Astrocyte (in vitro differentiated cells and primary cell): ENCODE data around the gene CDT1. TPM values are rescaled to one million over a fixed set of nuclear protein-coding genes. Genes with fewer than 3 reads are reported as not detected.

Source experiments
- DNase-seq: peaks from one replicate; pipeline ENCODE4 v3.0.0-alpha.2; 2010; ENCODE audit warnings: low read depth
- FAIRE-seq: peaks from 2 replicates; lab custom pipeline; 2011; peaks lifted over from hg19 to GRCh38; lab: Jason Lieb, UNC
- H2AFZ ChIP-seq: 2 replicates; pipeline ENCODE4 v1.6.0; 2012; ENCODE audit warnings: low read depth, low read length, inconsistent platforms
- H3K27ac ChIP-seq: 2 replicates; pipeline ENCODE4 v1.5.1; 2011; ENCODE audit warnings: low read depth, low read length, inconsistent platforms
- H3K27me3 ChIP-seq: 2 replicates; pipeline ENCODE4 v1.6.0; 2011; ENCODE audit warnings: low read length, inconsistent platforms; ENCODE audit not compliant: insufficient read depth
- H3K36me3 ChIP-seq: 2 replicates; pipeline ENCODE4 v1.5.1; 2011; ENCODE audit warnings: low read length, inconsistent platforms; ENCODE audit not compliant: insufficient read depth
- H3K4me1 ChIP-seq: 2 replicates; pipeline ENCODE4 v1.5.1; 2011; ENCODE audit warnings: low read length, inconsistent platforms; ENCODE audit not compliant: insufficient read depth
- H3K4me2 ChIP-seq: 2 replicates; pipeline ENCODE4 v1.6.0; 2012; ENCODE audit warnings: low read length, inconsistent platforms
- H3K4me3 ChIP-seq: 2 replicates; pipeline ENCODE4 v1.5.1; 2011; ENCODE audit warnings: low read depth, mild to moderate bottlenecking, low read length, inconsistent platforms; ENCODE audit not compliant: insufficient read depth
- H3K79me2 ChIP-seq: 2 replicates; pipeline ENCODE4 v1.6.0; 2012; ENCODE audit warnings: mild to moderate bottlenecking, low read length, inconsistent platforms; ENCODE audit not compliant: insufficient read depth
- H3K9ac ChIP-seq: 2 replicates; pipeline ENCODE4 v1.6.0; 2012; ENCODE audit warnings: mild to moderate bottlenecking, low read length, inconsistent platforms
- H3K9me3 ChIP-seq: 2 replicates; pipeline ENCODE4 v1.5.1; 2012; ENCODE audit warnings: low read depth, mild to moderate bottlenecking, low read length, inconsistent platforms; ENCODE audit not compliant: insufficient read depth
- H4K20me1 ChIP-seq: 2 replicates; pipeline ENCODE4 v1.6.0; 2012; ENCODE audit warnings: low read length, inconsistent platforms; ENCODE audit not compliant: insufficient read depth
- H3K27ac Mint-ChIP-seq: one replicate; pipeline ENCODE4 v1.8.0; 2021; ENCODE audit warnings: mild to moderate bottlenecking, mixed read lengths; ENCODE audit not compliant: unreplicated experiment
- H3K27me3 Mint-ChIP-seq: one replicate; pipeline ENCODE4 v1.8.0; 2021; ENCODE audit warnings: low read depth, mixed read lengths; ENCODE audit not compliant: unreplicated experiment
- H3K36me3 Mint-ChIP-seq: one replicate; pipeline ENCODE4 v1.8.0; 2021; ENCODE audit warnings: low read depth, mixed read lengths; ENCODE audit not compliant: unreplicated experiment
- H3K4me1 Mint-ChIP-seq: one replicate; pipeline ENCODE4 v1.8.0; 2021; ENCODE audit warnings: low read depth, mixed read lengths; ENCODE audit not compliant: unreplicated experiment
- H3K4me3 Mint-ChIP-seq: one replicate; pipeline ENCODE4 v1.8.0; 2021; ENCODE audit warnings: mild to moderate bottlenecking, moderate library complexity, mixed read lengths; ENCODE audit not compliant: unreplicated experiment
- H3K9me3 Mint-ChIP-seq: one replicate; pipeline ENCODE4 v1.8.0; 2021; ENCODE audit warnings: mild to moderate bottlenecking, mixed read lengths; ENCODE audit not compliant: unreplicated experiment
- EZH2 ChIP-seq: IDR thresholded peaks from 2 replicates; pipeline ENCODE4 v1.6.1; 2012; ENCODE audit warnings: mild to moderate bottlenecking, low read length, inconsistent platforms; ENCODE audit not compliant: insufficient read depth
- total RNA-seq: library from RNA; stranded (reverse); gene quantifications from 2 replicates; pipeline ENCODE4 v1.2.1, GENCODE V29; 2021
- TF ChIP-seq, protein P1 (sequence below): IDR thresholded peaks from 2 replicates; pipeline ENCODE4 v1.5.1; 2011; ENCODE audit warnings: low read depth, mild to moderate bottlenecking, inconsistent platforms, low read length, moderate library complexity; ENCODE audit not compliant: insufficient read depth

The CDT1 gene
- total RNA-seq, 1 donor from 2014 or later, result 4.7 TPM

DNA sequence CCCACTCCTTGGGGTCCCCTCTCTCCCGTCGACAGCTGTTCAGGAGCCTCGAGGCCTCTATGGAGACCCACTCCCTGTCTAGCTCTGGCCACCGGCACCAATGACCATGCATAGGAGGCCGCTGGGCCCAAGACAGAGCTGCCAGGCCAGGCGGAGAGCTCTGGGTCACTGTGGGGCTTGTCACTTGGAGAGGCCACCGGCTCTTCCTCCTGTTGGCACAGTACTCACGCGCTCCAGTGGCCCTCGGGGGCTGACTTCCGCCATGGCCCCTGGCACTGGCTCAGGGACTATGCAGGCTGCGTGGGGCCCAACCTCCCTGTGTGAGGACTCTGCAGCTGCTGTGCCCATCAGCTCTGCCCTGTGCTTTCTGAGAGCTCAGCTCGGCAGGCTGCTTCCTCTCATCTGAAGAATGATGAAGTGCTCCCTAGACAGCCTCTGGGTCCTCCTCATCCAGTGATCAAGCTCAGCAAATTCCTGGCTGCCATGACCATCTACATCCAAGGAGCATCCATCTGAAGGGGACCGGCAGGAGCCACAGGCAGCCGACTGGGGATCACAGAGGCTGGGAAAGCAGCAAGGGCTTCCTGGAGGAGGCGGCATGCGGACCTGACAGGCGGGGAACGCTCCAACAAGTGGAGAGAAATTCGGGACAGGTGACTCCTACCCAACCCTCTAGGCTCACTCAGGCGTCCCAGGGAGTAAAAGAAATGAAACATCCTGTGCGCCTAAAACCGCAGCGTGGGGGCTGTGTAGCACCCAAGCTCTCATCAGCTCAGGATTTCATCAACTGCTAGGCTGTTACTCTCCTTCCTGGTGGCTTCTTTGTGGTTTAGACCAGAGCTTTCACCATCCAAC is 36.4 kb downstream of the CDT1 start:
- H3K4me1 ChIP-seq, result no peaks in the 10 kb centered on the region

DNA sequence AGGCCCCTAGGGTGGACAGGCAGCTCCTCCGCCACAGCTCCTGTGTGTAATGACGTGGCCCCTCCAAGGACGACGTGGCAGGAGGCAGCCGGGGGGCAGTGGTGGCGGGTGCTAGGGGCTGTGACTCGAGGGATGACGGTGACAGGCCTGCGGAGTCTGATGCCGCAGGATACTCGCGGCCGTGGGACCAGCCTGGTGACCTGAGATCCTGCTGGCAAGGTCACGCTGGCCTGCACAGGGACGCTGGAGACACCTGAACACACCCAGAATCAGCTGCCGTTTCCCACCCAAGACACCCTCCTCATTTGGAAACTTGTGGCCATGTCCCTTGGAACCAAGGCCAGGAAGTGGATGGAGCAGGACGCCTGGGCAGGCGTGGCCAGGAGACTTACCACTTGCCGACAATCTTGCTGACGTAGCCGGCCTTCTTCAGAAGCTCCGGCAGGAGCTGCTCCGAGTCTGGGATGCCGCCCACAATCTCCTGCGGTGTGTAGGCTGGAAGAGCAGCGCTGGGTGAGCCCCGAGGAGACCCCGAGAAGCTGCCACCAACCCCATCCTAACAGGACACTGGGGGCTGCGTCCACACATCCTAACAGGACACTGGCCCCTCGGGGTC is 37.1 kb downstream of the CDT1 start:
- Histone ChIP-seq H3K4me3 (no peak overlapping the region), H3K4me1 (no peaks in the 10 kb centered on the region), H3K79me2 (no peaks in the 10 kb centered on the region), H3K27me3 (no peaks in the 10 kb centered on the region), H4K20me1 (peaks cover 28% of the 10 kb centered on the region), H3K36me3 (no peaks in the 10 kb centered on the region), H3K9ac (no peak overlapping the region), H3K4me2 (no peak overlapping the region), H3K27ac (no peak overlapping the region), H2AFZ (no peak overlapping the region), H3K9me3 (no peaks in the 10 kb centered on the region)
- no peak overlapping the region for H3K27ac Mint-ChIP-seq
- H3K9me3 Mint-ChIP-seq, result no peaks in the 10 kb centered on the region
- H3K27me3 Mint-ChIP-seq, result no peaks in the 10 kb centered on the region
- DNase-seq, result no peak
- H3K4me3 Mint-ChIP-seq, result no peak overlapping the region
- no peaks in the 10 kb centered on the region for H3K4me1 Mint-ChIP-seq
- peaks cover 14% of the 10 kb centered on the region for H3K36me3 Mint-ChIP-seq
- TF ChIP-seq EZH2, result no peak
- TF ChIP-seq, protein P1, sequence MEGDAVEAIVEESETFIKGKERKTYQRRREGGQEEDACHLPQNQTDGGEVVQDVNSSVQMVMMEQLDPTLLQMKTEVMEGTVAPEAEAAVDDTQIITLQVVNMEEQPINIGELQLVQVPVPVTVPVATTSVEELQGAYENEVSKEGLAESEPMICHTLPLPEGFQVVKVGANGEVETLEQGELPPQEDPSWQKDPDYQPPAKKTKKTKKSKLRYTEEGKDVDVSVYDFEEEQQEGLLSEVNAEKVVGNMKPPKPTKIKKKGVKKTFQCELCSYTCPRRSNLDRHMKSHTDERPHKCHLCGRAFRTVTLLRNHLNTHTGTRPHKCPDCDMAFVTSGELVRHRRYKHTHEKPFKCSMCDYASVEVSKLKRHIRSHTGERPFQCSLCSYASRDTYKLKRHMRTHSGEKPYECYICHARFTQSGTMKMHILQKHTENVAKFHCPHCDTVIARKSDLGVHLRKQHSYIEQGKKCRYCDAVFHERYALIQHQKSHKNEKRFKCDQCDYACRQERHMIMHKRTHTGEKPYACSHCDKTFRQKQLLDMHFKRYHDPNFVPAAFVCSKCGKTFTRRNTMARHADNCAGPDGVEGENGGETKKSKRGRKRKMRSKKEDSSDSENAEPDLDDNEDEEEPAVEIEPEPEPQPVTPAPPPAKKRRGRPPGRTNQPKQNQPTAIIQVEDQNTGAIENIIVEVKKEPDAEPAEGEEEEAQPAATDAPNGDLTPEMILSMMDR, result no peak
- no peak for FAIRE-seq

More for the DNA sequence above, 36.4 kb downstream of the CDT1 start:
- no peak overlapping the region for H3K27ac Mint-ChIP-seq
- H3K27me3 Mint-ChIP-seq, result no peaks in the 10 kb centered on the region
- peaks cover 19% of the 10 kb centered on the region for H3K36me3 Mint-ChIP-seq
- Histone ChIP-seq H3K9ac (no peak overlapping the region), H3K79me2 (no peaks in the 10 kb centered on the region), H3K9me3 (no peaks in the 10 kb centered on the region), H3K27ac (no peak overlapping the region), H4K20me1 (peaks cover 23% of the 10 kb centered on the region), H3K36me3 (no peaks in the 10 kb centered on the region), H2AFZ (no peak overlapping the region), H3K4me3 (no peak overlapping the region), H3K4me2 (no peak overlapping the region), H3K27me3 (no peaks in the 10 kb centered on the region)
- H3K9me3 Mint-ChIP-seq, result no peaks in the 10 kb centered on the region
- TF ChIP-seq EZH2, result no peak
- TF ChIP-seq, protein P1, result no peak
- H3K4me3 Mint-ChIP-seq, result no peak overlapping the region
- FAIRE-seq (no peak), DNase-seq (no peak)
- H3K4me1 Mint-ChIP-seq, result no peaks in the 10 kb centered on the region
